GM21737 (cell line): ENCODE measurements around the gene KRTAP1-3.
"Not testable (repeated sequence)": the region's sequence is repeated elsewhere in the genome, so short reads cannot be mapped to it uniquely, and the experiment has no call there.

Experiments
- ATAC-seq: cut with Tn5 transposase; IDR thresholded peaks from one replicate; pipeline ENCODE4 v1.9.1; 2021; ENCODE audit warnings: mild to moderate bottlenecking, moderate library complexity; ENCODE audit not compliant: unreplicated experiment

The KRTAP1-3 gene

DNA sequence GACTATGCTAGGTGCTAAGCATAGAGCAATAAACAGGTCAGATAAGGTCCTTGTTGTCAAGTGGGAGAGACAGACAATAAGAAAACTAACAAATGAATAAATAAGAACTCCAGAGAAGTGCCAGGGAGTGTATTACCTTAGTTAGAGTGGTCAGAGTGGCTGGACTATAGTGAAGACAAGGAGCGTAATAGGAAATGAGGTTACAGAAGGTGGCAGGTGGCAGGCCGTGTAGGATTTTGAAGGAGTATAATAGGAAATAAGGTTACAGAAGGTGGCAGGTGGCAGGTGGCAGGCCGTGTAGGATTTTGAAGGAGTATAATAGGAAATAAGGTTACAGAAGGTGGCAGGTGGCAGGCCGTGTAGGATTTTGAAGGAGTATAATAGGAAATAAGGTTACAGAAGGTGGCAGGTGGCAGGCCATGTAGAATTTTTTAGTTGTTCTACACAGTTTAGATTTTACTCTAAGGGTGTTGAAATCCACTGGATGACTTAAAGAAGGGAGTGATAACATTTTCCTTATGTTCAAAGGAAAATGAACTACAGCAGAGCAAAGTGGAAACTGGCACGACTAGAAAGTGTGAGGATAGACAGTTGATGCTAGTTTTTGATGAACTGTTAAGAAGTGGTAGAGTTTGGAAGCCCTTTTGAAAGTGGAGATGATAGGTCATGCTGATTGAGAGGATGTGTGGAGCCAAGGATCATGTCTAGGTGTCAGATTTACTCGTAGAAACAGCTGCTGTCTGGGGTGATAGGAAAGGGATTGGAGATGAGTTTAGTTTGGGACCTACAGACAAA, 22.2 kb downstream of the KRTAP1-3 start:
- no peak for ATAC-seq

- ATAC-seq, result no peak
Observed at GRCh38 chr17:41010441-41010840, 24.2 kb downstream of the KRTAP1-3 start.

GRCh38 chr17:41009936-41010335, 24.7 kb downstream of the KRTAP1-3 start:
- no peak for ATAC-seq

GRCh38 chr17:41009301-41009760, 25.3 kb downstream of the KRTAP1-3 start:
- ATAC-seq, result no peak

- no peak for ATAC-seq
Observed at GRCh38 chr17:41008811-41009210, 25.9 kb downstream of the KRTAP1-3 start, which contains the start of gene KRTAP3-1. KRTAP3-1 (minus strand) TSS chr17:41009128; CDS start chr17:41009074, 54 bp downstream.

DNA sequence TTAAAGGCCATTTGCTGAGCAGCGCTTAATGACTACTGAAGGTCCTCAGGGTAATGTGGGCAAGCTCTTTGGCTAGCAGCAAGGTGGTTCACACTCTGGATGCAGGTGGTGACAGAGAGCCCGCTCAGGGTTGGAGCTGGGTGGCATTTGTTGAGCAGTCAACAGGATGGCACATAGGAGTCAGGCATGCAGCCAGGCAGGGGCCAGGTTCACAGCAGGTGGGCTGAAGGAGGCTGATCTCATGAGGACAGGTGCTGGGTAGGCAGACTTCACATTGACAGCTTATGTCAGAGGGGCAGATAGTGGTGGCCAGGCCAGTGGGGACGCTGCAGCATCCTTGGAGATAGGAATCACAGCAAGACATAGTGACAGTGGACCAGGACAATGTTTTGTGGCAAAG, 30.3 kb downstream of the KRTAP1-3 start:
- no peak for ATAC-seq

GRCh38 chr17:41003926-41004325, 30.7 kb downstream of the KRTAP1-3 start:
- no peak for ATAC-seq

GRCh38 chr17:41002814-41003213, 31.9 kb downstream of the KRTAP1-3 start:
- no peak for ATAC-seq

DNA sequence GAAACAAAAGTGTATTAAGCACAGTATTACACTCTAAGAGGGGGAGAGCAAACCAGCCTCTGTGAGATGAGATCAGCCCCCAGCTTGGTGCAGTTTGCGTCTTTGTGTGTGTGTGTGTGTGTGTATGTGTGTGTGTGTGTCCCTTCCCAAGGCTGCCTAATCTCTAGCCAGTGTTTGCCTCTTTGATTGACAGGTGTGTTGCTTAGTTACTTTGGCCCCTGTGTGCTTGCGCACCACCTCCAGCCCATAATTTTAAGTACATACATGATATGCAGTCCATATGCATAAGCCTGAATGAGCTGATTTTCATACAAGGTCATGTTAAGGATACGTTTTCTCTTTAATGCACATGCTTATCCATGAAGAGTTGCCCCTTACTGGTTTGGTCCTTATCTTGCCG, 32.9 kb downstream of the KRTAP1-3 start:
- ATAC-seq, result no peak

DNA sequence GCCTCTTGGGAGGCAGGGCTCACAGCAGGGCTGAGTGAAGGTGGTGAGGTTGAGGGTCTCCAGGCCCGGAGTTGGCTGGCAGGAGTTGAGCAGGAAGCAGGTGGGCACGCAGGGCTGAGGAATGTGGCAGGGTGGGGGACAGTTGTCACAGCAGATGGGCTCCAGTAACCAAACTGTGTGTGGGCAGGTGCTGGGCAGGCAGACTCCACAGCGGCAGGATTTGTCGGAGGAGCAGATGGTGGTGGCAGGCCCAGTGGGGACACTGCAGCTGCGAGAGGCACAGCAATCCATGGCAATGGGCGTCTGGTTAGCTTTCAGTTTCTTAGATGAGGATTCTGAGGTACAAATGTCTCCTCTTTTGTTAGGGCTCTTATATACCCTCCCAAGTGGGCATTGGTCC, 35.1 kb downstream of the KRTAP1-3 start, which contains the start of gene KRTAP3-2:
TSS of gene KRTAP3-2 (minus strand) at position 344 of the 400 bp plus-strand sequence. CDS start at position 291, 53 bp downstream.
- not testable (repeated sequence) for ATAC-seq

DNA sequence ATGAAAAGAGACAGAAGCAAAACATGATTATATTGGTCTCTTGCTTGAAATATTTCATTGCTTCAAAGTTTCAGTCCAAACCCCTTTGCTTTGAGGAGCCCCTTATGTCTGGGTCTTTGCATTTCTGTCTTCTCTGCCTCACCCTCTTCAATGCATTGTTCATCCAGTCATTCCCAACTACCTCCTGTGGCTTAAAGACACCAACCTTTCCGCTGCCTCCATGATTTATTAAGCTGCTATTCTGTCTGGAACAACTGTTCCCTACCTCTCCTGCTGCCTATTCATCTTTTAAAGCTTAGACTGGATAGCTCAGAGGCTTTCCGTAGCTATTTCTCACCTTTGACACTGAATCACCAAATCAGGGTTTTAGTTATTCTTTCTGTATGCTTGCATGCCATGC, 37.3 kb downstream of the KRTAP1-3 start:
- ATAC-seq, result no peak

GRCh38 chr17:40996829-40997228, 37.8 kb downstream of the KRTAP1-3 start:
- ATAC-seq, result no peak

DNA sequence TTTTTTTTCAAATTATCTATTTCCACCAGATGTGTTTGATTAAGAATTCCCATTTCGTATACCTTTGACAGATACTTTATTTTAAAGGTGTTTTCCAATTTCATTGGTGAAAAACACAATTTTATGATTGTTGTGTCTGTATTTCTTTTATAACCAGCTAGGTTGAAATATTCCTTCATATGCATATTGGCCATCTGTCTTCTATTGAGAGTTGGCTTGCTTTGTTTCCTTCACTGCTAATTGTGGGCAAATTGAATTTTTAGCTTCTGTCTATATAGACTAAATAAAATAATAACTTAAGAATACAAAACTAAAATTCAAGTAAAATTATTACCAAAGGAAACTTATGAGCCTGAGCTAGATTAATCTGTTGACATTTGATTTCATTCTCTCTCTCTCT, 39.6 kb downstream of the KRTAP1-3 start:
- ATAC-seq, result no peak

DNA sequence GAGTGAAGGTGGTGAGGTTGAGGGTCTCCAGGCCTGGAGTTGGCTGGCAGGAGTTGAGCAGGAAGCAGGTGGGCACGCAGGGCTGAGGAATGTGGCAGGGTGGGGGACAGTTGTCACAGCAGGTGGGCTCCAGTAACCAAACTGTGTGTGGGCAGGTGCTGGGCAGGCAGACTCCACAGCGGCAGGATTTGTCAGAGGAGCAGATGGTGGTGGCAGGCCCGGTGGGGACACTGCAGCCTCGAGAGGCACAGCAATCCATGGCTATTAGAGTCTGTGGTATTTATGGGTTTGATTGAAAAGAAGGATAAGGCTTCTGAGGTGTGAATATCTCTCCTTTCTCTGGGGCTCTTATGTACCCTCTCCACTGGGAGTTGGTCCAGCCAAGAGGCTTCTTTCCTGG, 40.8 kb downstream of the KRTAP1-3 start, which contains the start of gene KRTAP3-3:
TSS of gene KRTAP3-3 (minus strand) at position 326 of the 400 bp plus-strand sequence. CDS start at position 259, 67 bp downstream.
- no peak for ATAC-seq

DNA sequence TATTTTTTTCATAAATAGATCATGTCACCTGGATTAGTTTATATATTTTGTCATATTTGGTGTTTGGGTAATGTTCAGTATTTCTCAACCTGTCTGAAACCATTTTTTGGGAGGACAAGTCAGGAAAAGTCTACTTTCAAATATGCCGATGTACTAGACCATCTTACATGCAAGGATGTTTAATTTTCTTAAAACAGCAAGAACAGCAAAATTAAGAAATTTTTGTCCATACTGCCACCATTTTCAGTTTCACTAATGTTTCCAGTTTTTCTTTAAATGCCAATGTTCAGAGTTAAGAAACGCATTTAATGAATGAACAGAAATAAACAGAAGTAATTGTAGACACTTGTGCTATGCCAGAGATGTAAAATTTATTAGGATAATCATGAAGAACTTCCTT, 41.6 kb downstream of the KRTAP1-3 start:
- no peak for ATAC-seq

- ATAC-seq, result no peak
Observed at GRCh38 chr17:40992666-40993065, 42.0 kb downstream of the KRTAP1-3 start.

- no peak for ATAC-seq
Observed at GRCh38 chr17:40986920-40987319, 47.8 kb downstream of the KRTAP1-3 start.

- no peak for ATAC-seq
Observed at GRCh38 chr17:40984226-40984625, 50.4 kb downstream of the KRTAP1-3 start, which contains the start of gene KRT40. KRT40 (minus strand) TSS chr17:40984326; CDS start chr17:40984273, 53 bp downstream.
